GM21619 (cell line): ENCODE results near the gene CTSV.
"Not testable (repeated sequence)": the region's sequence is repeated elsewhere in the genome, so short reads cannot be mapped to it uniquely, and the experiment has no call there.

Experiments
- ATAC-seq: cut with Tn5 transposase; IDR thresholded peaks from one replicate; pipeline ENCODE4 v1.9.1; 2021; ENCODE audit not compliant: unreplicated experiment

The CTSV gene

DNA sequence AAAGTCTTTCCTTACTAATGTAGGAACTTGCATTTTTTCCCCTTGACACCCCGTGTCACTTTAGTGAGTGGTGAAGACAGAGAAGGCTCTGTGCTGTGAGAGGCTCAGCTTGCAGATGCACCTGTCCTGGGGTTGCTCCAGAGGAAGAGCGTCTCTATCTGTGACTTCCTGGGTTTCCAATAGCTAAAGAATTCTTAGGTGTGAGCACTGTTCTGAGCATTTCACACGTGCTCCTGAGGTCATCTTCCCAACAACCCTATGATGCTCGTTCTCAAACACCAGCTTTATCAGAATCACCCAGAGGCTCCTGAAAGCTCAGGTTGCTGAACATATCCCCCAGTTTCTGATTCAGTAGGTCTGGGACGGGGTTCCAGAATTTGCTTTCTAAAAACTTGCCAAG, 6.4 kb upstream of the CTSV start:
- ATAC-seq: no peak

DNA sequence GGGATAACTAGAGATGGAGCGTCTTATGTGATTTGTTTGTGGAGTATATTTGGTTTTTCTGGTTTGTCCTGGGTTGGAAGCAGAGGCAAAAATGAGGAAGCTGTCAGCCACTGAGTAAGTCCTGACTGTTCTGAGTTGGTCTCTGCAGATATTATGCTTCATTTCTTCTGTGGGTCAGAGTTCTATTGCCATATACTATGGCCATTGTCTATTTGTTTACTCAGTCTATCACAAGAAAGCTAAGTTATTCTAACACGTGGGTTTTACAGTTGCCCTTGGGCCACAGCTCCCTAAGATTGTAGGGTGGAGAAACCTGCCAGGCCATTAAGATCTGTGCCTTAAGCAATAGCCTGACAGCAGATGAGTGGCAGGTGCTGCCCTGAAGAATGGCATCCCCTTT, 3.0 kb upstream of the CTSV start:
- no peak for ATAC-seq

- no peak for ATAC-seq
Observed at GRCh38 chr9:97039514-97039860, 545 bp upstream of the CTSV start.

DNA sequence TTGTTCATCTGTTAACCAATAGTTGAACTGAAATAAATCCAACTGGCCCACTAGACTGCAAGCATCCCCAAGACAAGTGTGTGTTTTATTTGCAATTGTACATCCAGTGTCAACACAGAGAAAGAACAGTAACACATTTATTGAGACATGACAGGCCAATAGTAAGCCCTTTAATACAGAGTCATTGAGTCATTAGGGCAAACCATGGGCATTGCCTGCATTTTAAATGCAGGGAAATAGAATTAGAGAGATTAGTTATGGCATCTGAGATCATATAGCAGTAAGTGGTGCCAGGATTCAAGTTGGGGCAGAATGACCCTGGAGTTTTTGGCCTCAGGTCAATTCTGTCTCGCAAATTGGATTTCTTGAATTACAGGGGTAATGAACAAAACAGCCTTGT, 15.4 kb downstream of the CTSV start:
- ATAC-seq: not testable (repeated sequence)

DNA sequence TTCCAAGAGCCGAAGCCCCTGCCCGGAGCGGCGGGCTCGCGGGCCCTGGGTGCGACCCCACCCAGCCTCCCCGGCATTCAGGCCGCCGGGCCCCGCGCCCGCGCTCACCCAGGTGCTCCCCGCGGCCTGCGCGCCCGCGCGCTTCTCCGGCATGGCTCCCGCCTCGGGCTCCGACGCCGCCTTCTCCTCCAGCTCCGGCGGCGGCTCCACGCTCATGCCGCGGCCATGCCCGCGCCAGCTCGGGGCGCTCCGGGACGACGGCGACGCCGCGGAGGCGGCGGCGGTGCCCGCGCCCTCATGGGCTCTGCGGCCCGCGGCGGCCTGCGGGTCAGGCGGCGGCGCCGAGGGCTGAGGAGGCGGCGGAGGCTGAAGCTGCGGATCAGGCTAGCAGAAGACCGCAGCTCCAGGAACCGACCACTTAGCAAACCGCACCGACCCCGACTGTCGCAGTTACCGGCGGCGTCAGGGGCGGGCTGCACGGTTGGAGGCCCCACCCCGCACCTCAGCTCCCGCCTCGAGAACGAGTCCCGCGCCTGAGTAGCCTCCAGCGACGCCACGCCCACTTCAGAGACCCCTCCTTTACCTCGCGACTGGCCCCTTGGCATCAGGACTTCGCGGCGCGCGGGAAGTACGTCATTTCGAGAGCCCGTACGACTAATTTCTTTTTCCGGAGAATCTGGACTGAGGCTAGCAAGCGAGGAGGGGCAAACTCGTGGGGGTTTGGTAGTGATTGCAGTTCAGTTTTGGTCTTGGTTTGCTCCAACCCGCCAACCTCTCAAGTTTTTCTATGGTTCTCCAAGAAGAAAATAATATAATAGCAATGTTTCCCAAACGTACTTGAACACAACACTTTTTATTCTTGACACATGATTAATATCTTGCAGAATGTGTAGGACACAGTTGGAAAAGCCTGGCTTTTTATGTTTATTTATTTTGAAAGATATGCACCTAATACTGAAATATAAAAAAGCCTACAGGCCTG, 25.5 kb downstream of the CTSV start:
- ATAC-seq: peak; percentile 79

- peak; percentile 67 for ATAC-seq
Observed at GRCh38 chr9:97012617-97013016, 26.3 kb downstream of the CTSV start.

GRCh38 chr9:97002195-97002594, 36.7 kb downstream of the CTSV start:
- ATAC-seq: not testable (repeated sequence)

GRCh38 chr9:97001338-97001737, 37.6 kb downstream of the CTSV start:
- not testable (repeated sequence) for ATAC-seq

- ATAC-seq: not testable (repeated sequence)
Observed at GRCh38 chr9:97000139-97000787, 38.7 kb downstream of the CTSV start.

GRCh38 chr9:96999733-97000132, 39.2 kb downstream of the CTSV start:
- ATAC-seq: not testable (repeated sequence)

DNA sequence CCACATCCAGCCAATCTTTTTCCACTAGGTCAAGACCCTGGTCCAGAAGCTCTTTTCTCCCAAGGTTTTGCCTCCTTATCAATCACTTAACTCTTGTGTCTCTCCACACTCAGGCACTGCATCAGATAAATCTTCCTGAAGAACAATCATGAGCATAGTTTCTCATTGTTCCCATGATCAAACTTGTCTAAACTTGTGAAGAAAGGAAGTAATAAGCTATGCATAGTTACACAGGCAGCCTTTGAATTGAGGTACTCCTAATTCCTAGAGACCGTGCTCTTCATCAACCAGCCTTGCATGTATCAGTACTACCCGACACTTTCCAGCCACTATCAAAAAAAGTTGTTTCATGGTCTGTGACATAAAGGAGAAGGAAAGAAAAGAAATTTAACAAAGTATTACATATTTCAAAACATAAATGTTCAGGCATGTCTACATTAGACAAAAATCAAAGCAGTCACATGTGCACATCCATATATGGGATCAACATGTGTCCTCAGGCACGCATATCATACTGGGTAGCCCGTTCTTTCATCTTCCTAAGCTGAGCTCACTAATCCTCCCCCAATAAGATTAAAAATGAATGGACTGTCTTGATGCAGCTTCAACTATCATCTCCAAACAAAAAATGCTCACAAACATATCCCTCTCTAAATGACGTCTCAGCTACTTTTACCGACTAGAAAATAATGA, 41.8 kb downstream of the CTSV start:
- not testable (repeated sequence) for ATAC-seq

GRCh38 chr9:96994531-96995016, 44.4 kb downstream of the CTSV start:
- ATAC-seq: not testable (repeated sequence)

DNA sequence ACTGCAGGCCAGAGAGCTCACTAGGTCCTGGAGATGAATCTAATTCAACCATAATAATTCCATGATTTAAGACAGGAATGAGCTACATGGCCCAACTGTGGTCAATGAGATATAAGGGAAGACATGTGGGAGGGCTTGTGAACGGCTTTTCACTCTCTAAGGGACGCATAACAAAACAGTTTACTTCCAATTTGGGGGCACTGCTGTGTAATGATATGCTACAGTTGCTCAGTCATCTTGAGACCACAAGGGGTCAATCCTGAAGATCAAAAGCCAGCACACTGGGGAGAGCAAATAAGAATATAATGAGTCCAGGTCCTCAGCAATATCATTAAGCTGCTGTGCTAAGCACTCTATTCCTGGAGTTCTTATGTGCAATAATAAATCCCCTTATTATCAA, 46.6 kb downstream of the CTSV start:
- ATAC-seq: not testable (repeated sequence)

GRCh38 chr9:96989747-96990318, 49.1 kb downstream of the CTSV start:
- not testable (repeated sequence) for ATAC-seq

GRCh38 chr9:96984887-96985286, 54.1 kb downstream of the CTSV start:
- ATAC-seq: not testable (repeated sequence)

DNA sequence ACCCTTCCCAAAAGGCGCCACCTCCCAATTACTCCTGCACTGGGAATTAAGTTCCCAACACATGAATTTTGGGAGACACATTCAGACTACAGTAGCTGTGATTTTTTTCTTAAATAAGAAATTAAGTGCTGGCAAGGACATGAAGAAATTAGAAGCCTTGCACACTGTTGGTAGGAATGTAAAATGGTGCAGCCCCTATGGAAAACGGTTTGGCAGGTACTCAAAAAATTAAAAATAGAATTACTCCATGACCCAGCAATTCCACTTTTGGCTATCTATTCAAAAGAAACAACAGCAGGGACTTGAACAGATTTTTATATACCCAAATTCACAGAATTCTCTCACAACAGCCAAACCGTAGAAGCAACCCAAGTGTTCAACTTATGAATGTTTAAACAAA, 54.8 kb downstream of the CTSV start:
- ATAC-seq: not testable (repeated sequence)

GRCh38 chr9:96983496-96984122, 55.3 kb downstream of the CTSV start:
- not testable (repeated sequence) for ATAC-seq
